Activated naive CD8-positive, alpha-beta T cell treated with anti-CD3 and anti-CD28 coated beads, Interleukin-2, amount 50 U/mL, for 24 hours (primary cell): ENCODE data around the gene SP100.
A peak's percentile ranks its signal among the peaks of the same experiment; 100 is the strongest.
"Not testable (repeated sequence)": the region's sequence is repeated elsewhere in the genome, so short reads cannot be mapped to it uniquely, and the experiment has no call there.

ENCODE experiments used
- ATAC-seq: fragments of 150-1000 bp; cut with Tn5 transposase; one replicate; pipeline ENCODE4 v1.10.0; 2021
- DNase-seq: peaks from one replicate; pipeline ENCODE4 v3.0.0; 2021
- H3K27ac Mint-ChIP-seq: one replicate; pipeline ENCODE4 v1.8.0; 2021; ENCODE audit warnings: mild to moderate bottlenecking, mixed read lengths
- H3K27me3 Mint-ChIP-seq: one replicate; pipeline ENCODE4 v1.8.0; 2021; ENCODE audit warnings: mixed read lengths
- H3K36me3 Mint-ChIP-seq: one replicate; pipeline ENCODE4 v1.8.0; 2021; ENCODE audit warnings: low read depth, mixed read lengths
- H3K4me1 Mint-ChIP-seq: one replicate; pipeline ENCODE4 v1.8.0; 2021; ENCODE audit warnings: mixed read lengths
- H3K4me3 Mint-ChIP-seq: one replicate; pipeline ENCODE4 v1.8.0; 2021; ENCODE audit warnings: mild to moderate bottlenecking, moderate library complexity, mixed read lengths
- H3K9me3 Mint-ChIP-seq: one replicate; pipeline ENCODE4 v1.8.0; 2021; ENCODE audit warnings: mixed read lengths

The SP100 gene

DNA sequence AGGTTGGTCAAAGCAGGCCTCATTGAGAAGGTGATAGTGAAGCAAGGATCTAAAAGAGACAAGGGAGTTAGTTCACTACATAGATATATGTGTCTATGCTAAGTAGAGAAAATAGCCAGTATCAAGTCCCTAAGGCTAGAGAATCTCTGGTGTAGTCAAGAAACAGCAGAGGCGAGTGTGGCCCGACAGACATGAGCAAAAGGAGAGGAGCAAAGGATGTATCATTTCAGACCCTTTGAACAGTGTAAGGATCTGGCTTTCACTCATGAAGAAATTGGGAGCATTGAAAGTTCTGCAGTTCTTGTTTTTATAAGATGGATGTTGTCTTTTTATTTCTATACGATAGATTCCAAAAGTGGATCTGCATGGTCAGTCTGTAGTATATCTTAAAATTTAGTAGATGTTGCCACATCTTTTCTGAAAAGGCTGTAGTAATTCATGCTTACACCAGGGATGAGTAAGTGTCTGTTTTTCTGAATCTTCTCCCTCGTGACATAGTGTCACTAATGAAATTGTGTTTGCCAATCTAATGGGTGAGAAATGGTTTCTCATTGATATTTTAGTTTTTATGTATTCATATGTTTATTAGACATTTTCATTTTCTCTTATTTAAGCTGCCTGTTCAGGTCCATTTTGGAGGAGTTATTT lies 18.8 kb downstream of the SP100 start:
- H3K4me1 Mint-ChIP-seq, result peaks cover 62% of the 10 kb centered on the region
- ATAC-seq, result no peak

DNA sequence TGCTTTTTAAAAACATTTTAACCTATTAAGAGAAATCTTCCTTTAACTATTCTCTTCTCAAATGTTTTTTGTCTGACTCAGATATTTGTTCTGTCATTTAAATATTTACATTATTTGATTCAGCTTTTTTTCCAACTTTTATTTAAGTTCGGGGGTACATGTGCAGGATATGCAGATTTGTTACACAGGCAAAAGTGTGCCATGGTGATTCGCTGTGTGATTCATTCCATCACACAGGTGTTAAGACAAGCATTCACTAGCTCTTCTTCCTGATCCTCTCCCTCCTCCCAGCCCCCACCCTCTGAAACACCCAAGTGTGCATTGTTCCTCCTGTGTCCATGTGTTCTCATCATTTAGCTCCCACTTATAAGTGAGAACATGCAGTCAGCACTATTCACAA lies 19.4 kb downstream of the SP100 start:
- DNase-seq (no peak), ATAC-seq (no peak)
- Mint-ChIP-seq H3K4me3 (no peak overlapping the region), H3K27me3 (no peaks in the 10 kb centered on the region), H3K9me3 (peaks cover 16% of the 10 kb centered on the region), H3K4me1 (peaks cover 59% of the 10 kb centered on the region), H3K27ac (peak overlapping the region; percentile 60), H3K36me3 (peaks cover 77% of the 10 kb centered on the region)

More for the DNA sequence above, 18.8 kb downstream of the SP100 start:
- H3K9me3 Mint-ChIP-seq, result peaks cover 16% of the 10 kb centered on the region
- H3K27ac Mint-ChIP-seq, result peak overlapping the region; percentile 51
- no peaks in the 10 kb centered on the region for H3K27me3 Mint-ChIP-seq
- H3K36me3 Mint-ChIP-seq, result peaks cover 80% of the 10 kb centered on the region
- no peak overlapping the region for H3K4me3 Mint-ChIP-seq
- no peak for DNase-seq

DNA sequence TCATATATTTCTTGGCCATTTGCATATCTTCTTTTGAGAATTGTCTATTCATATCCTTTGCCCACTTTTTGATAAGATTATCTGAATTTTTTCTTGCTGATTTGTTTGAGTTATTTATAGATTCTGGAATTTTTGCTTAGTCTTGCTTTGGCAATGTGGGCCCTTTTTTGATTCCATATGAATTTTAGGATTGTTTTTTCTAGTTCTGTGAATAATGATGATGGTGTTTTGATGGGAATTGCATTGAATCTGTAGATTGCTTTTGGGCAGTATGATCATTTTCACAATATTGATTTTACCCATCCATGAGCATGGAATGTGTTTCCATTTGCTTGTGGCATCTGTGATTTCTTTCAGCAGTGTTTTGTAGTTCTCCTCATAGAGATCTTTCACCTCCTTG lies 23.1 kb downstream of the SP100 start:
- peak overlapping the region; percentile 94 for H3K27ac Mint-ChIP-seq
- not testable (repeated sequence) for DNase-seq

DNA sequence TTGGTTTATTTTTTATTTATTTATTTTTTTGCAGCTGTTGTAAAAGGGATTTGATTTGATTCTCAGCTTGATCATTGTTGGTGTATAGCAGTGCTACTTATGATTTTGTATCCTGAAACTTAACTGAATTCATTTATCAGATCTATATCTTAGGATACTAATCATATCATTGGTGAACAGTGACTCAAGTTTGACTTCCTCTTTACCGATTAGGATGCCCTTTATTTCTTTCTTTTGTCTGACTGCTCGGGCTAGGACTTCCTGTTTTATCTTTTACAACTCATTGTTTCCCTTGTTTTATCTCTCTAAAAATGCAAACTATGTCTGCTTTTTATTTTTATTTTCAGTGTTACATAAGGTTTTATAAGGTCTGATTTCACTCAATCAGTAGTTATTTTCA lies 23.6 kb downstream of the SP100 start:
- peak overlapping the region; percentile 94 for H3K27ac Mint-ChIP-seq
- peaks cover 16% of the 10 kb centered on the region for H3K9me3 Mint-ChIP-seq
- H3K4me3 Mint-ChIP-seq, result peak overlapping the region; percentile 73
- ATAC-seq (peak; percentile 65), DNase-seq (no peak)
- H3K36me3 Mint-ChIP-seq, result peaks cover 70% of the 10 kb centered on the region
- H3K27me3 Mint-ChIP-seq, result no peaks in the 10 kb centered on the region
- H3K4me1 Mint-ChIP-seq, result peaks cover 70% of the 10 kb centered on the region

More for the DNA sequence above, 23.1 kb downstream of the SP100 start:
- not testable (repeated sequence) for ATAC-seq, H3K27me3 Mint-ChIP-seq
- Mint-ChIP-seq H3K4me1 (peaks cover 70% of the 10 kb centered on the region), H3K36me3 (peaks cover 70% of the 10 kb centered on the region), H3K9me3 (peaks cover 16% of the 10 kb centered on the region), H3K4me3 (peak overlapping the region; percentile 73)

DNA sequence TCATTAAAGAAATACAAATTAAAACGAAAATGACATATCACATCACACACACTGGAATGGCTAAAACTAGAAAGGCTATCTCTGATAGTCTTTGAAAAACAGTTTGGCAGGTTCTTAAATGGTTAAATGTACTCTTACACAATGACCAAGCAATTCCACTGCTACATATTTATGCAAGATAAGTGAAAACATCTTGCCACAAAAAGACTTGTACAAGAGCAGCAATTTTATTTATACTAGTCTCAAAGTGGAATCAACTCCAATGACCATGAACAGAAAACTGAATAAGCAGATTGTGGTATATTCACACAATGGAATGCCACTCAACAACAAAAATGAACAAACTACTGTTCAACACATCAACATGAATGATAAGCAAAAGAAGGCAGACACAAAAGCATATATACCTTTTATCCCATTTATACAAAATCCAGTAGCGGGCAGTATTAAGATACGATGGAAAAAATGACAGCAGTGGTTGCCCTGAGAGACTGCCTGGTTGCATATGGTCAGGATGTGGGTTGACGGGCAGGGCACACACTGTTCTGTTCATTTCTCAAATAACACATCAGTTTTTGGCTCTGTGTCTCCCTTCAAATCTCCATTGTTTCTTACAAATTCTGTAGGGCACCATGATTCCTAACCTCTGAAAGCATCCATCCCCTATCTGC lies 25.4 kb downstream of the SP100 start:
- peak; percentile 88 for ATAC-seq
- Mint-ChIP-seq H3K36me3 (peaks cover 64% of the 10 kb centered on the region), H3K9me3 (peaks cover 10% of the 10 kb centered on the region), H3K27me3 (no peaks in the 10 kb centered on the region), H3K27ac (peak overlapping the region; percentile 90), H3K4me3 (peak overlapping the region; percentile 50), H3K4me1 (peaks cover 67% of the 10 kb centered on the region)
- peak; percentile 50 for DNase-seq

DNA sequence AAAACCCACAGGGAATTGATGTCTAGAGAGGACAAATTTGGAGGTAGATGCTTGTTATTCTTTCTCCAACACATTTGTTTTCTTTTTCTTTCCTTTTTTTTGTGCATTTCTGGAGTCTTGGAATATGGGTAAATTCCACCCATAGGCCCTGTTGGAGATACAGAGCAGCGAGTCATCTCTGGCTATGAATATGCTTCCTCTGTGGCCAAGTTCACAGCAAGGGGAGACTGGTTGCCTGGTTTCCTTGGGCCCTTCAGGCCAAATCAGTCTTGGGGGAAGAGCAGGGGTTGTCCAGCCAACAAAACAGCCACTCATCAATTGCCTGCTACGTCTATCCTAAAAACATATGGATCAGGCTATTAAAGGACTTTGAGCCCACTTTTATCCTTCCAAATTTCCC lies 27.5 kb downstream of the SP100 start:
- ATAC-seq (no peak), DNase-seq (no peak)
- peak overlapping the region; percentile 61 for H3K27ac Mint-ChIP-seq
- H3K36me3 Mint-ChIP-seq, result peaks cover 64% of the 10 kb centered on the region
- no peak overlapping the region for H3K4me3 Mint-ChIP-seq
- peaks cover 89% of the 10 kb centered on the region for H3K4me1 Mint-ChIP-seq
- no peaks in the 10 kb centered on the region for H3K27me3 Mint-ChIP-seq
- H3K9me3 Mint-ChIP-seq, result peaks cover 8% of the 10 kb centered on the region

DNA sequence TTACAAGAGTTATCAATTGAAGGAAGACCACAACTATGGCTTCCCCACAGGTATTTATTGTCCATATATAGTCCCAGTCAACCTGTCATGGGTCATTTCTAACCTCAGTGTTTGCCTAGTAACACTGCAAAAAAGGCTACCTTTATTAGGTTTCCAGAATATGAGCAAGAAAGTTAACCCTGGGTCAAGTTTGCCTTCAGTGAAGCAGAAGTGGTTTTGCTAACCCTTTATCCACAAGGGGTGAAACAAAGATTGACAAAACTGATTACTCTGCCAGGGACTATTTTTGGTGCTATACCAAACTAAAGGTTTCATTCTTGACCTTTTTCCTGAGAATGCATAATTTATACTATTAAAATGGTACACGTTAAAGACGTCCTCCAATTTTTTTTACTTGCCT lies 28.8 kb downstream of the SP100 start:
- H3K36me3 Mint-ChIP-seq, result peaks cover 63% of the 10 kb centered on the region
- no peaks in the 10 kb centered on the region for H3K27me3 Mint-ChIP-seq
- no peak for ATAC-seq
- no peaks in the 10 kb centered on the region for H3K9me3 Mint-ChIP-seq
- no peak for DNase-seq
- H3K27ac Mint-ChIP-seq, result peak overlapping the region; percentile 9
- no peak overlapping the region for H3K4me3 Mint-ChIP-seq
- H3K4me1 Mint-ChIP-seq, result peaks cover 89% of the 10 kb centered on the region

DNA sequence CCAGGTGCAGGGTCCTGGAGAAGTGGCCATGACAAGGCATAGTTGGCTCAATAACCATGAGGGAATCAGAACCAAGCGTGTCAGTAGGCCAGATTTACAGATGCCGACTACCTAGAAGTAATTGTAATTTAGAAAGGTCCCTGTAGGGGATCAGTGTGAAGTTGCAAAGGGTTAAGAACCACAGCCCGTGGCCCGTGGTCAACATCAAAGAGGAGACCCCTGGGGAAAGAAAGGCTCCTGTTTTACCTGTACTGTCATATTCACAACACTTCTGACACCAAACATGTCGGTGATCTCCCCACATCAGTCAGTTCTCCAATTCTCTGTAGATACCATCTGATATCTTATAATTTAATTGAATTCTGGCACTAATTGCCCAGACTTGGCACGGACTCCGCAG lies 31.0 kb downstream of the SP100 start:
- no peaks in the 10 kb centered on the region for H3K27me3 Mint-ChIP-seq
- ATAC-seq, result peak; percentile 26
- peaks cover 79% of the 10 kb centered on the region for H3K4me1 Mint-ChIP-seq
- DNase-seq, result peak; percentile 47
- no peaks in the 10 kb centered on the region for H3K9me3 Mint-ChIP-seq
- H3K27ac Mint-ChIP-seq, result peak overlapping the region; percentile 97
- H3K4me3 Mint-ChIP-seq, result peak overlapping the region; percentile 10
- peaks cover 77% of the 10 kb centered on the region for H3K36me3 Mint-ChIP-seq

DNA sequence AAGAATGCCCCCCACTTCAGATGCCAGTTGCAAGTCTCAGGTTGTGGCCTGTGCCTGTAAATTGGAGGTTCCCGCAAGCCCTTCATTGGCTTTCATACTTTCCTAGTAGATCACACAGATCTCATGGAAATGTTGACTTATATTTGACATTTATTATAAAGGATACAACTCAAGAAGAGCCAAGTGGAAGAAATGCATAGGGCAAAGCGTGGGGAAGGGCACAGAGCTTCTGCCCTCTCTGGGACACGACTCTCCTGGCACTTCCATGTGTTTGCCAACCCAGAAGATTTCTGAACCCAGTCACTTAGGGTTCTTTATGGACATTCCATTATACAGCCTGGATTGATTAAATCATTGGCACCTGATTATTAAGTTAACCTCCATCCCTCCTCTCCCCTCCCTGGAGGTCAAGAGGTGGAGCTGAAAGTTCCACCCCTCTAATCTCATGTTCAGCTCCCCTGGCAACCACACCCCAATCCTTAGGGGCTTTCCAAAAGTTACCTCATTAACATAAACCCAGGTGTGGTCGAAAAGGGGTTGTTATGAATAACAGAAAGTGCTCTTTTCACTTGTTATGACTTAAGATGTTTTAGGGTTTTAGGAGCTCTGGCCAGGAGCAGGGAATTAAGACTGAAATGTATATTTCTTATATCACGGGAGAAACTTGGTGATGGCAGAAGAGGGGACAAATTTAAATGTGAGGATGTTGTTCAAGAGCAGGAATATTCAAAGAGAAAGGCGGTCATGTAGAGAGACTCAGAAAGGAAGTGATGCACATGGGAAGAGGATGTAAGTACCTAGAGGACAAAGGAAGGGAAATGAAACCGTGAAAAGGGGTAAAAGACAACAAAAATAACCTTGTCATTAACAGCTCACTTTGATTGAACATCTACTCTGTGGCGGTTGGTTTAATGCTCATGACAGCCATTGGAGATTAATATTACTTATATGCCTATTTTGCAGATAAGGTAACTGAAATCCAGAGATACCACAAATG lies 31.8 kb downstream of the SP100 start:
- Mint-ChIP-seq H3K9me3 (no peaks in the 10 kb centered on the region), H3K4me1 (peaks cover 76% of the 10 kb centered on the region), H3K27me3 (no peaks in the 10 kb centered on the region), H3K4me3 (peak overlapping the region; percentile 79), H3K36me3 (peaks cover 80% of the 10 kb centered on the region), H3K27ac (peak overlapping the region; percentile 97)
- DNase-seq (peak; percentile 46), ATAC-seq (peak; percentile 90)

DNA sequence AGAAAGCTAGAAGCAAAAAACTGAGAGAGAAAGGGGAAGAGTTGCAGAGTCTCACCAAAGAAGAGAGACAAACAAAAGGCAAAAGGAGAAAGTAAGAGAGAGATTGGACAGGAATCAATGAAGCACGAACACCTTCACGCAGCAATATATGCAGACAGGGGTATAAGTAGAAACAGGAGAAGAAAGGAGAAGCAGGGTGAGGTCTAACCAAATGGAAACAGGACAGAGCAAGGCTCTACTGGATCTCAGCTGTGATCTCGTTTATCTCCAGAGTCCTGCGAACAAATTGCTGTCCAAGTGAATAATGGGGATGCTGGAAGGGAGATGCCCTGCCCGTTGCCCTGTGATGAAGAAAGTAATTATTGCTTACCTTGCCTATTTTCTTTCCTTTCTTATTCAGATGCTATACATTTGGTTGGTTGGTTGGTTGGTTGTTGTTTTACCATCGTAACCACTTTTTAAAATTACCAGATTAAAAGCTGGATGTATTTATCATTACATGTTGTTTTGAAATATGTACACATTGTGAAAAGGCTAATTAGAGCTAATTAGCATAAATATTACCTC lies 34.0 kb downstream of the SP100 start:
- H3K9me3 Mint-ChIP-seq, result peaks cover 8% of the 10 kb centered on the region
- H3K4me1 Mint-ChIP-seq, result peaks cover 77% of the 10 kb centered on the region
- H3K36me3 Mint-ChIP-seq, result peaks cover 83% of the 10 kb centered on the region
- peak overlapping the region; percentile 97 for H3K27ac Mint-ChIP-seq
- no peaks in the 10 kb centered on the region for H3K27me3 Mint-ChIP-seq
- no peak overlapping the region for H3K4me3 Mint-ChIP-seq
- DNase-seq (no peak), ATAC-seq (no peak)

DNA sequence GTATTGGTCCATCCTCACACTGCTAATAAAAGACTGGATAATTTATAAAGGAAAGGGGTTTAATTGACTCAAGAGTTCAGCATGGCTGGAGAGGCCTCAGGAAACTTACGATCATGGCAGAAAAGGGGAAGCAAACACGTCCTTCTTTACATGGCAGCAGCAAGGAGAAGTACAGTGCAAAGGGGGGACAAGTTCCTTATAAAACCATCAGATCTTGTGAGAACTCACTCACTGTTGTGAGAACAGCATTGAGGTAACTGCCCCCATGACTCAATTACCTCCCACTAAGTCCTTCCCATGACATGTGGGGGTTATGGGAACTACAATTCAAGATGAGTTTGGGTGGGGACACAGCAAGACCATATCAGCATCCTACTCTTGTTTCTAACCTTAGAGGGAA lies 37.0 kb downstream of the SP100 start:
- no peak for DNase-seq
- H3K4me1 Mint-ChIP-seq, result peaks cover 77% of the 10 kb centered on the region
- H3K27me3 Mint-ChIP-seq, result no peaks in the 10 kb centered on the region
- ATAC-seq, result peak; percentile 27
- no peak overlapping the region for H3K27ac Mint-ChIP-seq
- peaks cover 23% of the 10 kb centered on the region for H3K9me3 Mint-ChIP-seq
- H3K36me3 Mint-ChIP-seq, result peaks cover 92% of the 10 kb centered on the region
- no peak overlapping the region for H3K4me3 Mint-ChIP-seq

DNA sequence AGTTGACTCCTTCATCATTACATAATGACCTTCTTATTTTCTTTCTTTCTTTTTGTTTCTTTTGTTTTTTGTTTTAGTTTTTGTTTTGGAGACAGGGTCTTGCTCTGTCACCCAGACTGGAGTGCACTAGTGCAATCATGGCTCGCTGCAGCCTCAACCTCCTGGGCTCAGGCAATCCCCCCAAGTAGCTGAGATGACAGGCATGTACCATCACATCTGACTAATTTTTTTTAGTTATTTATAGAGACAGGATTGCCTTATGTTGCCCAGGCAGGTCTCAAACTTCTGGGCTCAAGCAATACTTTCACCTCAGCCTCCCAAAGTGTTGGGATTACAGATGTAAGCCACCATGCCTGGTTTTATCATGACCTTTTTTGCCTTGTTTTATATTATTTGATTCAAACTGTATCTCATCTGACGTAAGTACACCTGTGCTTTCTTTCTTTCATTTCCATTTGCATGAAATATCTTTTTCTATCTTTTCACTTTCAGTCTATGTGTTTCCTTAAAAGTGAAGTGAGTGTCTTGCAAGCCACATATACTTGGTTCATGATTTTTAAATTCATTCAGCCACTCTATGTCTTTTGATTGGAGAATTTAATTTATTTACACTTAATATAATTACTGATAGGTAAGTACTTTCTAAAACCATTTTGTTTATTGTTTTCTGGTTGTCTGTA lies 39.1 kb downstream of the SP100 start:
- H3K27me3 Mint-ChIP-seq, result no peaks in the 10 kb centered on the region
- peaks cover 23% of the 10 kb centered on the region for H3K9me3 Mint-ChIP-seq
- H3K36me3 Mint-ChIP-seq, result peaks cover 94% of the 10 kb centered on the region
- peak overlapping the region; percentile 39 for H3K27ac Mint-ChIP-seq
- DNase-seq (no peak), ATAC-seq (no peak)
- peaks cover 75% of the 10 kb centered on the region for H3K4me1 Mint-ChIP-seq
- H3K4me3 Mint-ChIP-seq, result no peak overlapping the region

DNA sequence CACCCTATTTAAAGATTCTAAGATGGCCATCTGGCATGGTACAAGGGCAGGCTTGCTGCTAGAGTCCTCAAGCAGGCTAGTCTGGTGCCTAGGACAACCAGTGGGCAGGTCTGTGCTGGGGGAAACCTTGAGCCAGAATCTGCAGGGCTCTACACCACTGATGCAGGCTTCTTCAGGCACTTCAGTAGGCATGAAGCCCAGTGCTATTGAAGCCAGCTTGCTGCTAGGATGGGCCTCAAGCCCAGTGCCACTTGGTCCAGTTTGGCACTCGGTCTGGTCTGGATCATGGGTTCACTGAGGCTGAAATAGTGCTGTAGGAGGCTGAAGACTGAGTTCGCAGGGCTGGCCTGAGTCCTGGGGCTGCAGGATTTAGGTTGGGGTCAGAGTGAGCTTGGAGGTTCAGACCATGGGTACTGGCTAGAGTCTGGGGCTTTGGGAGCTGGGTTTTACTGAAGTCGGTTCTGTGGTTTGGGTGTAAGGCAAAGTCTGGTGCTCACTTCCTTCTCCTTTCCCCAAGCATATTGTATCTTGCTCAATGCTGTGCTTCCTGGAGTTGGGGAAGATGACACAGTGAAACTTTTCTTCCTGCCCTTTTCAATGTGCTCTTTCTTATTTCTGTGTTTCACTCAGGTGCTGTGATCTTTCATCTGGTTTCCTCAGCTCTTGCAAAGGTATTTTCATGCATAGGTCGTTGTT lies 41.2 kb downstream of the SP100 start:
- H3K27ac Mint-ChIP-seq, result peak overlapping the region; percentile 77
- H3K27me3 Mint-ChIP-seq, result no peaks in the 10 kb centered on the region
- H3K9me3 Mint-ChIP-seq, result peaks cover 23% of the 10 kb centered on the region
- H3K4me1 Mint-ChIP-seq, result peaks cover 65% of the 10 kb centered on the region
- no peak for DNase-seq
- H3K36me3 Mint-ChIP-seq, result peaks cover 92% of the 10 kb centered on the region
- ATAC-seq, result peak; percentile 71
- H3K4me3 Mint-ChIP-seq, result peak overlapping the region; percentile 12
